Inflammatory macrophage (primary cell): ENCODE results near the gene EMID1.
A peak's percentile ranks its signal among the peaks of the same experiment; 100 is the strongest.

ENCODE experiments used
- DNase-seq, 2 donors: peaks; one replicate each; pipeline ENCODE4 v3.0.0-alpha.2; 2020 to 2022

Gene EMID1

DNA sequence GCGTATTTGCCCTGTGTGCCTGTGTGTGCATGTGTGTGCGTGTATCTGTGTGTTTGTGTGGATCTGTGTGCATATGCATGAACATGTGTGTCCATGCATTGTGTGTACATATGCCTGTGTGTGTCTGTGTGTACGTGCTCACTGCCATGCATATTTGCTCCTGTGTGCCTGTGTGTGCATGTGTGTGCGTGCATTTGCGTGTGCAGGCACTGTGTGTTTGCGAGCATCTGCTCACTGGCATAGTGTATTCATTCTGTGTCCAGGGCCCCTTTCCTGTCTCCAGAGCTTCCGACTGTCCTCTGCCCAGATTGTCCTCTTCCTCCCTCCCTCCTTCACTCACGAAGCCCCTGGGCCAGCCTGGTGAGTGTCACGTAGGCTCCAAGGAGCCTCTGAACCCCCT is 5.8 kb downstream of the EMID1 start:
- no peak for DNase-seq

DNA sequence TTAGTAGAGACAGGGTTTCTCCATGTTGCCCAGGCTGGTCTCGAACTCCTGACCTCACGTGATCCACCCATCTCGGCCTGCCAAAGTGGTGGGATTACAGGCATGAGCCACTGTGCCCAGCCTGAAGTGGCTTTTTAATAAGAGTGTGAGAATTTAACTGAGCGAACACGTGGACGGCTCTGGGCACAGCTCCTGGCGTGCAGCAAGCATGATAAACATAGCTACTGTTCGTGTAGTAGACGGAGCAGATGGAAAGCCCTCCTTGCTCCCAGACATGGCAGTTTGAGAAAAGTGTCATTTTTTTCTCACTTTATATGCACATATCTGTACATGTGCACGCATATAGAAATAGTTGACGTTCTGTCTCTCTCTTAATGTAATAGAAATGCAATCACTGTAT is 7.0 kb downstream of the EMID1 start:
- DNase-seq, result no peak

- DNase-seq, result no peak
These were observed 7.8 kb downstream of the EMID1 start for GRCh38 chr22:29213493-29213892.

GRCh38 chr22:29214232-29214631 is 8.5 kb downstream of the EMID1 start:
- DNase-seq, result no peak

DNA sequence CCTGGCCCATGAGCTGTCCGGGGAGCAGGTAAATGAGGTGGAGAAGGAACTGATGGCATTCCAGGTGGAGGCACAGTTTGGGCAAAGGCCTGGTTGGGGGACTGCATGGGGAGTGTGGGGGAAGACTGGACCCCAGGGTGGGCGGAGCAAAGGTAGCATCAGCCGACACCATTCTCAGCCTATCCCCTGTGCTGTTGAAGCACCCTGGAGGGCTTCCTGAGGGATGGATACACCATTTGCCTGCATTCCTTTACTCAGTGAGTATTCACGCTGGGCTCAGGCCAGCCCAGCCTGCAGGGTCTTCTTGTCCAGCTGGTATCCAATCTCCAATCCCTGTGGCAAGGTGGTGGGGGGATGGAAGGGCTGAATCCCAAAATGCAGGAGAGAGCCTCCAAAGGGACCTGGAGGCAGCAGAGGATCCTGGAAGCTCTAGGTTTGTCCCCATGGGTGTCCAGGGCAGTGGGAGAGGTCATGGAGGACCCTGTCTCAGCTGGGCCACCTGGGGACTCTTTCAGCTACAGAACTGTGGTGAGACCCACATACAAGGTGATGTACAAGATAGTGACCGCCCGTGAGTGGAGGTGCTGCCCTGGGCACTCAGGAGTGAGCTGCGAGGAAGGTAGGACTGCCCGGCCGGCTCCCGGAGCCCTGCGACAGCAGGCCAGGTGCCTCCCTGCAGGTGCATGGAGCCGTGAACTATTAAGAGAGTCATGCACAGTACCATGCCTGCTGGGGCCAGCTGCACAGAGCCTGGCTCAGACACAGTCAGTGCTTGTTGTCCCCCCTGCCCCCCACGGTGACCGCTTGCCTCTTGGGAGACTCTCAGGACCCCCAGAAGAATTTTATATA is 9.5 kb downstream of the EMID1 start:
- no peak for DNase-seq

DNA sequence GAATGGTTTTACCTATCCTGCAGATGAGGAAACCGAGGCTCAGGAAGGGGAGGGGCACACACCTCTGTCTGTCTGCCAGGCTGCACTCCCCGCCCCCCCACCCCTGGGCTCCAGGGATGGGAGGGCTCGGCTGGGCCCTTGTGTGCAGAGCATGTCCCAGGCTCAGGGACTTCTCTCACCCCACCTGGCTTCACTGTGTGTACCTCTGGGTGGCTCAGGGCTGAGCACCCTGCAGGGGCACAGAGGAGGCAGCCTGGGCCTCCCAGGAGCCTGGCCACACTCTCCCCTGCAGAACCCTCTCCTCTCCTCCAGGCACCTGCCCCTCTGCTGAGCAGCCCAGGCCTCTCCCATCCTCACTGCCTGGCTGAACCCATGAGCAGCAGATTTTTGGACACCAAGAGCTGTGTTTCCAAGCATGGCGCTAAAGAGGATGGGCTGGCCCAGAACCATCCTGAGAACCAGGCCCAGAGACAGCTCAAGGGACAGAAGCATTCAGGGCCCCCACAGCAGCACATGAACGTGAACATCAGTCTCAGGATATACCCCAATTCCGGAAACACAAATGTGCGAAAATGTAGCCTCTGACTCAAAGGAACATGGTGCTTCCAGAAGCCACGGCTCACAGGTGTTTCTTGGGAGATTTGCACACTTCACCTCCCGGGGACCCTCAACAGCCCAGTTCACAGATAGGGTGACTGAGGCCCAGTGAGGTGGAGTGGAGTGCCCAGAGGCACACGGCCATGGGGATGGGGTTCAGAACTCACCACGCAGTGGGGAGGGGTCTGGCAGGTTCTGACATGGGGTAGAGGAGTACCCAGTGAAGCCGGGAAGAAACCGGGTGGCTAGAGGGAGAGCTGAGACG is 10.5 kb downstream of the EMID1 start:
- DNase-seq, result no peak

GRCh38 chr22:29216873-29217666 is 11.4 kb downstream of the EMID1 start:
- peak; percentile 65 to 88 for DNase-seq

DNA sequence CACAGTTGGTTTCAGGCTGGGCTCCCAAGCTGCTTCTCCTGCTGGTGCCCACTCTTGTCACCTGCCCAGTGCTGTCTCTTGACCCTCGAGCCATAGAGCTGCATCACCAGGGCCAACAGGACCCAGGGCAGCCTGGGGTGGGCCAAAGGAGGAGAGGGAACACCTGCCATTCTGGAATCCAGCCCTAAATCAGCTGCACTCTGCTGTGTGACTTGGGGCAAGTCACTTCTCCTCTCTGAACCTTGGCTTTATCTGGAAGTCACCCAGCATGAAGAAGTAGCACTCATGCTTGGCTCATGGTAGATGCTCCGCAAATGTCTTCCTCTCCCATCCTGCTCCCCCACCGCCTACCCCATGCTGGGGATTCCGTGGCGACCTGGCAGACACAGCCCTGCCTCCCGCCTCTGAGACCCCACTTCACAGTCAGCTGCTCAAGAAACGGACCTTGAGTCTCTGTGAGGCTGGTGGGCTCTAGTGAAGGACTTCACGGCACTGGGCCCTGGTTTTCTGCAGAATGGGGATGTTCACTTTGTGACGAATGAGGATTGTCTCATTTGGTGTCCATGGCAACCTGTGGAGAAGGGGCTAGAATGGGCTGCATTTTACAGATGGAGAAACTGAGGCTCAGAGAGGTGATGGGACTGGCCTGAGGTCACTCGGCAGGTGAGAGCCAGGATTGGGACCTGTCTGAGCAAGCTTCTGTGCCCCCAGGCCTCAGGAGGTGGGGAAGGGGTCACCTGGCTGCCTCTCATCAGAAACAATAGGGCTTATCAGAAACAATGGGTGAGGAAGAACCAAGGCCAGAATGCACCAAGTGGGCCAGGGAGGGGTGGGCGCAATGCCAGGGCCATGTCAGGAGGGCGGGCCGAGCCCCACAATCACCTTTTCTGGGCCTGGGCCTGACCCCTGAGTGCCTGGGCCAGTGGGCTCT is 12.4 kb downstream of the EMID1 start:
- DNase-seq, result no peak

DNA sequence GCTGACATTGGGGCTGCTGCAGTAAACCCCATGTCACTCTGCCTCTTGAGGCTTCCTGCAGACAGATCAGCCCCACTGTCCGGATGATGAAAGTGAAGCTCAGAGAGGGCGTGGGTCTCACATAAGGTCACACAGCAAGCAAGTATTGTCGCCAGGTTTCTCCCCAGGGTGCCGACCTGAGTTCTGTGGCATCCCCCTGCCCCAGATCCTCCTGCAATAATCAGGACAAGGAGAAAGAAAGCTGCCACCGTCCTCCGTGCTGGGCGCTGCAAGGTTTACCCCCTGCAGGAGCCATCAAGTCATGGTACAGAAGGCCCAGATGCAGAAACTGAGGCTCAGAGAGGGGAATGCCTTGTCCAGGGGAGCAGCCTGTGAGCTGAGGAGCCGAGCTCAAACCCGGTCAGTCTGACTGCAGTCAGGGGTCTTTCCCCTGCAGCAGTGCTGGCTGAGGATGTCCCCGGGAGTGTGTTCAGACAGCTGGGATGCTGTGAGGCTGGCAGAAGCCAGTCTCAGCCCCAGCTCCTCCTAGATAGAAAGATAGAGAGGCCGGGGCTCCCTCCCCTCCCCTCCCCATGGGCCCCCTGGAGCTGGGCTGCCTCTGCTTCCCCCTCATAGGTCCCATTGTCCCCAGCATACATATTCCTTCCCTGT is 13.2 kb downstream of the EMID1 start:
- DNase-seq, result no peak

DNA sequence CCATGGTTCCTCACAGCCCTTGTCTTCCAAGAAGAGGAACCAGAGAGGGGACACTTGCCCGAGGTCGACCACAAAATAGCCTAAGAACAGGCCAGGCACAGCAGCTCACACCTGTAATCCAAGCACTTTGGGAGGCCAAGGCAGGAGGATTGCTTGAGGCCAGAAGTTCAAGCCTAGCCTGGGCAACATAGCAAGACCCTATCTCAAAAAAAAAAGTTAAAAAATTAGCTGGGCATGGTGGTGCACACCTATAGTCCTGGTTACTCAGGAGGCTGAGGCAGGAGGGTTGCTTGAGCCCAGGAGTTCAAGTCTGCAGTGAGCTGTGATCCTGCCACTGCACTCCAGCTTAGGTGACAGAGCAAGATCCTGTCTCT is 13.7 kb downstream of the EMID1 start:
- DNase-seq, result peak in 1 of 2 donors; percentile 5

GRCh38 chr22:29219881-29220670 is 14.4 kb downstream of the EMID1 start:
- DNase-seq, result no peak

DNA sequence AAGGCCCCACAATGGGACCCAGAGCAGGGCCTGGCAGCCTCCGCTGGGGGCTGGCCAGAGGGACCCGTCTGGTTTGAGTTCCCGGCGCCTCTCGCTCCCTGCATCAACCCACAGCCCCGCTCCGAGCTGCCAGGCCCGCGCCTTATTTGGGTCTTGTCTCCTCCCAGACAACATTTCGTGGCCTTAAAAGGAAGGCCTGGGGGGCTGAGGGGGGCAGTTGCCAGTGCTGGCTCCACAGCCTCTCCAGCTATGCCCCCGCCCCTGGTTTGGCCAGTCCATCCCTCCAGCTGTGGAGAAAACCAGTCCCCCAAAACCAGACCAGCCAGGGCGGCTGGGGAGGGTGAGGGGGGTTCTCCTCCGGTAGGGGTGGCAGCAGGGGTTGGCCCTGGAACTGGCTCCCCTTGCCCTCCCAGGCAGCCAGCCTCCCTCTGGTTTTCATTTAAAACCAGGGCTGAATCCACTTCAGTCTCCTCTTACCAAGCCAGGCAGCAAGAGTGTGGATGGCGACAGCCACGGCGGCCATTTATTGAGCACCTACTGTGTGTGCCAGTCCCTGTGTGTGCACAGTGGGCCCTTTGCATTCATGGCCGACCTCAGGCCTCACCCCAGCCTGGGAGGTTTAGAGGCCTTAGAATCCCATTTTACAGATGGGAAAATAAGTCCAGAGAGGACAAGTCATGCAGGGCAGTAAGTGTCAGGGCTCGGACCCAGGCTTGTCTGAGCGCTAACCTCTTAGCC is 18.6 kb downstream of the EMID1 start:
- no peak for DNase-seq

GRCh38 chr22:29224859-29225410 is 19.2 kb downstream of the EMID1 start:
- DNase-seq, result no peak

DNA sequence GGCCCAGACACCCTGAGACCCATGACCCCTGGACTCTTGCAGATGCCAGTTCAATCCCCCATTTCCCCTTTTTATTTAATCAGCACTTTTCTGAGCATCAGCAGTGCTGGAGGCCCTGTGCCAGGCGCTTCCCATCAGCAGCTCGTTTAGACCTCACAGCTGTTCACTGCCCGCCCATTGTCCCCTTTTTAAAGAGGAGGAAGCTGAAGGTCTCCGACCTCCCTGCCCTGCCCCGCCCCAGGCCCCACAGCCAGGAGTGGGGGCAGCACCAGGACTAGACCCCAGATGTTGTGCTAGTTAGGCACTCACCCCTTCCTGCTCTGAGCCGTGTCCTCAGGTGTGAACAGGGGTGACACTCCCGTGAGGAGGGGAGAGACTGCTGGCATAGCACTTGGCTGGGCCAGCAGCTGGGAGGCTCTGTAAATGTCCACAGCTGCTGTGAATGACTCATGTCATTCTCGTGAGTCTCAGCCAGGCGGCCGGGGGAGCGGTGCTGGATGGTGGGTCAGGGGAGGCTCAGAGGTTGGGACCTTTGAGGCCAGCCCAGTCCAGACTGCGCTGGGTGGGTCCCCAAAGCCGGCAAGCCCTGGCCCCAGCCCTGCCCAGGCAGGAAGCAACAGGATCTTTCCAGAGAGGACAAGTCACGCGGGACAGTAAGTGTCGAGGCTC is 19.9 kb downstream of the EMID1 start:
- DNase-seq, result no peak

- no peak for DNase-seq
These were observed 20.8 kb downstream of the EMID1 start for GRCh38 chr22:29226351-29226981.

DNA sequence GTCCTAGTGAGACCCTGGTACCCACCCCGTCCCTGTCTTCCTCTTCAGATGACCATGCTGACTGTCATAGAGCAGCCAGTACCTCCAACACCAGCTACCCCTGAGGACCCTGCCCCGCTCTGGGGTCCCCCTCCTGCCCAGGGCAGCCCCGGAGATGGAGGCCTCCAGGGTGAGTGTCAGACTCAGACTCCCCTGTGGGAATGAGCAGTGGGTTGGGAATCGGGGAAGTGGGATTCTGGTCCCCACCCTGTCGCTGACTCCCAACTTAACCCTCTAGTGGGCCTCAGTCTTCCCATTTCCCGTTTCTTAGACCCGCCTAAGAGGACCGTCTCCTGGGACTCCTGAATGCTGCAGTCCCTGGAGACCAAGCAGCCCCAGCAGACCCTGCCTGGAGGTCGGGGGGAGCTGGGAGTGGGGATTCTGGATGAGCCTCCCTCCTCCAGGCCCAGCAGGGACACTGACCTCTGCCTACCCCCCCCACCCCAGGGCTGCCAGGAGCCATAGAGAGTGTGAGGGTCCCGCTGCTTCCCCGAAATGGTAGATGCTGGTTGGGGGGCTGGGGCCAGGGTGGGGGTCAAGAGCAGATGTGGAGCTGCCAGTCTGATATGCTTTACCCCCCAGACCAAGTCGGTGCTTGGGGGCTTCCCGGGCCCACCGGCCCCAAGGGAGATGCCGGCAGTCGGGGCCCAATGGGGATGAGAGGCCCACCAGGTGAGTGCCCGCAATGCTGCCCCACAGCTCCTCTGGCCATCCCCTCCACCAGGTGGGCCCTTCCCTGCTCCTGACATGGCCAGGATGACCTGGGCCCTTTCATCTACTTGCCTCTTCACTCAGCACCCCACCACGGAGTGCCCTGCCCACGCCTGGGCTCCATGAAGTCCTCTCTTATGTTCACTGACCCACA is 25.5 kb downstream of the EMID1 start:
- no peak for DNase-seq
